ENCODE results near the gene KRT24. TPM values are rescaled to one million over a fixed set of nuclear protein-coding genes. Genes with fewer than 3 reads are reported as not detected.

Gene KRT24
- total and polyA plus RNA-seq, 2 of the 4 experiments (the other 2 are of a cell fraction) = not detected

DNA sequence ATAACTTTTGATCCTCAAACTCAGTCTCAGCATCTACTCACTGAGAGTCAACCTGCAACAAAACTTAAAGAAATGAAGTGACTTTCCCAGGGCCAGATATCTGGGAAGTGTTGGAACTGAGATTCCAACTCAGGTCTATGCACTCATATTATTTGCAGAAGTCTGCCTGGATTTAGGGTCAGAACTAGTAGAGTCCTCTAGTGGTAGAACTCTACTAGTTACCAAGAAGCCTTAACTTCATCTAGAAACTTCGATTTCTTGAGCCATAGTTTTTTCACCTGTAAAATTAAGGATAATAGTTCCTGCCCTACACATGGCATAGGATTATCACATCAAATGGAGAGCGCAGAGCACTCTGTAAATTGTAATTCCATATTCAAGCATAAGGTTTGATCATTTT lies 23.4 kb upstream of the KRT24 start:
- H3K4ac ChIP-seq (ENCODE audit: low read depth, low read length) = no peak overlapping the region
- 0 out of 2 replicates have a peak overlapping the region, but pooled peaks have one; percentile 6 for H3K56ac ChIP-seq (ENCODE audit: extremely low read depth, insufficient read depth, low read length)
- no peak overlapping the region for H2AFZ ChIP-seq (replicated peaks; ENCODE audit: low read length, poor library complexity)
- no peak overlapping the region for H2BK120ac ChIP-seq (ENCODE audit: low read depth, low read length)
- H2BK15ac ChIP-seq (ENCODE audit: low read depth, low read length) = no peak overlapping the region
- H3K4me3 ChIP-seq (ENCODE audit: insufficient read depth, low read depth, low read length) = no peak overlapping the region
- no peak overlapping the region for H4K8ac ChIP-seq (ENCODE audit: low read depth in 2 of 2, low read length in 2 of 2)
- H3K4me2 ChIP-seq (ENCODE audit: low read depth, low read length) = no peak overlapping the region
- TF ChIP-seq FOS (IDR thresholded peaks at IDR 0.05; ENCODE audit: low read depth, low read length) (no peak), CTCF (conservative IDR thresholded peaks at IDR 0.05; ENCODE audit: low read depth, low read length) (0 out of 2 replicates have a peak, but pooled peaks have one; percentile 21), NFE2L2 (IDR thresholded peaks at IDR 0.05; ENCODE audit: low read depth, low read length) (no peak)
- no peak overlapping the region for H2AK9ac ChIP-seq (replicated peaks; ENCODE audit: low read depth, low read length, poor library complexity)
- no TSS peak for BruUV-seq (replicated peaks)
- H3K14ac ChIP-seq (replicated peaks; ENCODE audit: low read depth, low read length) = no peak overlapping the region
- intact Hi-C loops (cut with micrococcal nuclease) (no loop called here), in situ Hi-C loops (cut with MboI; ENCODE audit: low sequenced_read_pairs) (no loop called here), dilution Hi-C loops (cut with HindIII; ENCODE audit: low sequenced_read_pairs, unreplicated experiment) (no loop called here)
- no peak overlapping the region for H2AK5ac ChIP-seq (ENCODE audit: low read depth, low read length)
- H3K23ac ChIP-seq (ENCODE audit: low read depth, low read length) = no peak overlapping the region
- no peak overlapping the region for H2BK20ac ChIP-seq (ENCODE audit: low read depth, low read length)
- H4K91ac ChIP-seq (ENCODE audit: insufficient read depth, low read depth, low read length) = no peak overlapping the region
- no peaks in the 10 kb centered on the region for H3K36me3 ChIP-seq (ENCODE audit: control insufficient read depth, insufficient read depth, low read length)
- H3K9me1 ChIP-seq (ENCODE audit: insufficient read depth, low read length) = no peaks in the 10 kb centered on the region
- ChIA-PET CTCF (no interaction called here), POLR2A (ENCODE audit: unreplicated experiment) (no interaction called here)
- H3K27me3 ChIP-seq (ENCODE audit: control insufficient read depth, insufficient read depth, low read length) = peaks cover 30% of the 10 kb centered on the region
- no peaks in the 10 kb centered on the region for H3K4me1 ChIP-seq (ENCODE audit: control insufficient read depth, insufficient read depth, low read length)
- WGBS, 2 experiments (ENCODE audit: extremely low coverage in 2 of 2, insufficient read length in 1 of 2) = no CpG with 5 or more reads among the region's 2 CpGs
- no peaks in the 10 kb centered on the region for H3K9me3 ChIP-seq (ENCODE audit: control insufficient read depth, insufficient read depth, low read length)
- H2BK5ac ChIP-seq (ENCODE audit: low read depth, low read length, poor library complexity, severe bottlenecking) = no peak overlapping the region
- H3K18ac ChIP-seq (ENCODE audit: low read depth, low read length) = no peak overlapping the region
- no peak overlapping the region for H3K9ac ChIP-seq (ENCODE audit: low read depth, low read length)
- no peak overlapping the region for H3K27ac ChIP-seq (ENCODE audit: insufficient read depth, low read length)
- H3K79me1 ChIP-seq (ENCODE audit: low read depth in 1 of 2, low read length in 2 of 2) = no peaks in the 10 kb centered on the region
- DNase-seq = peak; percentile 4
- H4K5ac ChIP-seq (ENCODE audit: low read depth, low read length) = no peak overlapping the region
- no peaks in the 10 kb centered on the region for H4K20me1 ChIP-seq (ENCODE audit: insufficient read depth, low read length)
- ATAC-seq (ENCODE audit: low read depth) = no peak

Measured in IMR-90 (cell line).